ENCODE data around the gene SASH1. TPM values are rescaled to one million over a fixed set of nuclear protein-coding genes. Genes with fewer than 3 reads are reported as not detected.

Gene SASH1
- total RNA-seq, 3 donors from 2014 or later, result 107 to 304 (median 145) TPM

GRCh38 chr6:148487461-148487860 is 144.8 kb downstream of the SASH1 start:
- Histone ChIP-seq H3K36me3 (no peaks in the 10 kb centered on the region), H3K27ac (no peak overlapping the region), H3K4me1 (no peaks in the 10 kb centered on the region), H3K4me3 (no peak overlapping the region), H3K9me3 (no peaks in the 10 kb centered on the region), H3K27me3 (no peaks in the 10 kb centered on the region)
- no peak for DNase-seq (ENCODE audit: low spot score in 2 of 2)
- intact Hi-C loops (cut with DNase I; ENCODE audit: low total_unique reads), result no loop called here
- TF ChIP-seq, protein P1, sequence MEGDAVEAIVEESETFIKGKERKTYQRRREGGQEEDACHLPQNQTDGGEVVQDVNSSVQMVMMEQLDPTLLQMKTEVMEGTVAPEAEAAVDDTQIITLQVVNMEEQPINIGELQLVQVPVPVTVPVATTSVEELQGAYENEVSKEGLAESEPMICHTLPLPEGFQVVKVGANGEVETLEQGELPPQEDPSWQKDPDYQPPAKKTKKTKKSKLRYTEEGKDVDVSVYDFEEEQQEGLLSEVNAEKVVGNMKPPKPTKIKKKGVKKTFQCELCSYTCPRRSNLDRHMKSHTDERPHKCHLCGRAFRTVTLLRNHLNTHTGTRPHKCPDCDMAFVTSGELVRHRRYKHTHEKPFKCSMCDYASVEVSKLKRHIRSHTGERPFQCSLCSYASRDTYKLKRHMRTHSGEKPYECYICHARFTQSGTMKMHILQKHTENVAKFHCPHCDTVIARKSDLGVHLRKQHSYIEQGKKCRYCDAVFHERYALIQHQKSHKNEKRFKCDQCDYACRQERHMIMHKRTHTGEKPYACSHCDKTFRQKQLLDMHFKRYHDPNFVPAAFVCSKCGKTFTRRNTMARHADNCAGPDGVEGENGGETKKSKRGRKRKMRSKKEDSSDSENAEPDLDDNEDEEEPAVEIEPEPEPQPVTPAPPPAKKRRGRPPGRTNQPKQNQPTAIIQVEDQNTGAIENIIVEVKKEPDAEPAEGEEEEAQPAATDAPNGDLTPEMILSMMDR (IDR thresholded peaks at IDR 0.05), result no peak
- TF ChIP-seq POLR2A (IDR thresholded peaks at IDR 0.05), result no peak
- TF ChIP-seq POLR2AphosphoS5 (IDR thresholded peaks at IDR 0.05), result no peak

DNA sequence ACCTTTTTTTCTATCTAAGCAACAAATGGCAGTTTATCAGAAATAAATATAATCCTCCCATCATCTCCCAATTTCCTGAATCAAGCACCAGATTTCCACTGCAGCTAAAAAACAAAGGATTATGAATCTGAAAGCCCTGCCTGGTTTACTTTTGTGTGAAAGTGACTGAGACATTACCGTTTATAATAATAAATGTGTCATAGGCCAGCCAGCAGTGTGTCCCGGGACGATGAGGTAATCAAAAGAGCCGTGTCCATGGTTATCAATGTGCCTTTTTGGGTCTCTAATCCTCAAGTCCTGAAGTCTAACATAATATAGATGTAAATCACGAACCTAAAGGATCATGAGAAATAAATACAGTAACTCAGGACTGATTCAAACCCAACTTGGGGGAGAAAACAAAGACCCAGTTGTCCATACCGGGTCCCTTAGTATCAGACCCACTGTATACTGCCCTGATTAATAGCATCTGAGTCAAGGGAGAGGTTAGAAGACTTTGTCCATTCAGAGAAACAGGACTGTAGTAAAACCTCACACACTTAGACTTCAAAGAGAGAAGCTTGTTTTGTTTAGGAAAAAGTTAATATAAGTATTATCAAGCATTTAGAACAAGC is 149.1 kb downstream of the SASH1 start:
- peak overlapping the region; percentile 80 to 83 for H3K27ac ChIP-seq
- H3K4me1 ChIP-seq, result peaks cover 0 to 6% of the 10 kb centered on the region in 2 donors

GRCh38 chr6:148492654-148493290 is 150.1 kb downstream of the SASH1 start:
- Histone ChIP-seq H3K4me1 (peaks cover 0 to 6% of the 10 kb centered on the region in 2 donors), H3K36me3 (no peaks in the 10 kb centered on the region), H3K27ac (peak overlapping the region; percentile 80 to 83), H3K27me3 (no peaks in the 10 kb centered on the region), H3K4me3 (no peak overlapping the region), H3K9me3 (no peaks in the 10 kb centered on the region)
- no peak for TF ChIP-seq POLR2A (IDR thresholded peaks at IDR 0.05)
- intact Hi-C loops (cut with DNase I; ENCODE audit: low total_unique reads), result no loop called here
- no peak for DNase-seq (ENCODE audit: low spot score in 2 of 2)

More for the DNA sequence above, 149.1 kb downstream of the SASH1 start:
- no peak overlapping the region for H3K4me3 ChIP-seq
- no peak for DNase-seq (ENCODE audit: low spot score in 2 of 2)
- no peaks in the 10 kb centered on the region for H3K27me3 ChIP-seq
- TF ChIP-seq, protein P1 (IDR thresholded peaks at IDR 0.05), result no peak
- TF ChIP-seq POLR2A (IDR thresholded peaks at IDR 0.05), result no peak
- TF ChIP-seq POLR2AphosphoS5 (IDR thresholded peaks at IDR 0.05), result no peak
- intact Hi-C loops (cut with DNase I; ENCODE audit: low total_unique reads), result no loop called here
- no peaks in the 10 kb centered on the region for H3K36me3 ChIP-seq
- H3K9me3 ChIP-seq, result no peaks in the 10 kb centered on the region

- Histone ChIP-seq H3K27me3 (no peaks in the 10 kb centered on the region), H3K4me1 (peaks cover 0 to 6% of the 10 kb centered on the region in 2 donors), H3K27ac (peak overlapping the region; percentile 80 to 83), H3K4me3 (no peak overlapping the region), H3K36me3 (no peaks in the 10 kb centered on the region), H3K9me3 (no peaks in the 10 kb centered on the region)
- intact Hi-C loops (cut with DNase I; ENCODE audit: low total_unique reads), result no loop called here
- no peak for TF ChIP-seq POLR2A (IDR thresholded peaks at IDR 0.05)
- TF ChIP-seq, protein P1 (IDR thresholded peaks at IDR 0.05), result no peak
- TF ChIP-seq POLR2AphosphoS5 (IDR thresholded peaks at IDR 0.05), result no peak
- DNase-seq (ENCODE audit: low spot score in 2 of 2), result no peak
Observed at GRCh38 chr6:148493424-148493823, 150.8 kb downstream of the SASH1 start.

DNA sequence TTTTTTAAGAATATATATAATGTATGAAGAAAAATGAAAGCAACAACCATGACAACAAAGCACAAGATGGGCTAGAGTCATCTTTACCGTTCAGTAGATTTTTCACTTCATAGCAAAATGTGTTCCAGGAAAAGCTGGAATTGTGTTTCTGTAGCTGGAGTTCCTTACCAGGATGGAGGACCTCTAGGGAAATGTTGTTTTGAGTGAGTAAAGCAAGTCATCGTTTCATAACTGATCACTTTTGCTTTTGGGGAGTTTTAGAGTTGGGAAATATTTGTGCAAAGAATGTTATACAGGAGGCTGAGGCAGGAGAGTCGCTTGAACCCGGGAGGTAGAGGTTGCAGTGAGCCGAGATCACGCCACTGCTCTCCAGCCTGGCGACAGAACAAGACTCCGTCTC is 151.6 kb downstream of the SASH1 start:
- no peak overlapping the region for H3K4me3 ChIP-seq
- H3K36me3 ChIP-seq, result no peaks in the 10 kb centered on the region
- no peaks in the 10 kb centered on the region for H3K27me3 ChIP-seq
- DNase-seq (ENCODE audit: low spot score in 2 of 2), result no peak
- peaks cover 0 to 6% of the 10 kb centered on the region in 2 donors for H3K4me1 ChIP-seq
- peak overlapping the region; percentile 73 to 83 for H3K27ac ChIP-seq
- intact Hi-C loops (cut with DNase I; ENCODE audit: low total_unique reads), result no loop called here
- H3K9me3 ChIP-seq, result no peaks in the 10 kb centered on the region
- TF ChIP-seq POLR2A (IDR thresholded peaks at IDR 0.05), result no peak
- no peak for TF ChIP-seq POLR2AphosphoS5 (IDR thresholded peaks at IDR 0.05)
- TF ChIP-seq, protein P1 (IDR thresholded peaks at IDR 0.05), result no peak
